Measurements from ENCODE around the gene IL27RA. TPM values are rescaled to one million over a fixed set of nuclear protein-coding genes. Genes with fewer than 3 reads are reported as not detected.
A peak's percentile ranks its signal among the peaks of the same experiment; 100 is the strongest.

The IL27RA gene
- total and polyA plus RNA-seq, 8 donors: 1.1 to 11.1 (median 2.5) TPM; not detected in 2

DNA sequence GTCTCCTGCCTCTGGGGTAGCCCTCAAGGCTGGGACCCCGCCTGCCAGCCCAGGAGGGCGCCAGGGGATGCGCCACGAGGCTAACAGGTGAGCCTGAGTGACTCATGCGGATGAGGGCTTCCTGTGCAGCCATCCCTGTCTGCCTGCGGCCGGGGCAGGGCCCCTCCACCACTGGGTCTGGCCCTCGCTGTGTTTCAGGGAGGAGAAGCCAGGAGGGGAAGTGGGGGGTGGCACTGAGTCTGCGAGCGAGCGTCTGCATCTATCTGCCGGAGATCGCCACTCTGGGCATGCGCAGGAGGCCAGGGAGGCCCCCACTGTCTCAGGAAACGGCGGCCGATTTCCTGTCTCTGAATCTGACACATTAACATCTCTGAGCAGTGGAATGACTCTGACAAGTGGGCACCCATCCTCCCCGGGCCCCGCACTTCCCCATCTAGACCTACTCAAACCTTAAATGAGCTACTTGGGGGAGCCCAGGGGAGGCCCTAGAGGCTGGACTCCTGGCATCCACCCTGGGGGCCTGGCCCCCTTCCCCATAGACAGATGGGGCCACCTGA is 45.1 kb upstream of the IL27RA start:
- 29 to 75% (median 70%) methylated on average over 2 to 19 of the region's 19 CpGs for WGBS, 5 donors
- DNase-seq: peak; percentile 82 to 93
- no peak for TF ChIP-seq EP300 (IDR thresholded peaks at IDR 0.05)
- TF ChIP-seq POLR2AphosphoS5 (IDR thresholded peaks at IDR 0.05): peak in 1 of 3 donors; percentile 52
- Histone ChIP-seq H3K27ac (peak overlapping the region; percentile 77 to 92 (median 85)), H3K4me1 (peaks cover 15 to 36% (median 22%) of the 10 kb centered on the region in 4 donors), H3K4me3 (no peak overlapping the region), H3K9me3 (no peaks in the 10 kb centered on the region), H3K36me3 (peaks cover 4 to 60% (median 54%) of the 10 kb centered on the region in 4 donors), H3K27me3 (no peaks in the 10 kb centered on the region)
- intact Hi-C loops (cut with DNase I; ENCODE audit: low total_unique reads): no loop called here

GRCh38 chr19:13987101-13987890 is 44.3 kb upstream of the IL27RA start:
- H3K4me1 ChIP-seq: peaks cover 15 to 36% (median 22%) of the 10 kb centered on the region in 4 donors
- intact Hi-C loops (cut with DNase I; ENCODE audit: low total_unique reads): no loop called here
- no peaks in the 10 kb centered on the region for H3K9me3 ChIP-seq
- WGBS, 5 donors: 59 to 66% (median 62%) methylated on average over 17 of the region's 17 CpGs
- H3K36me3 ChIP-seq: peaks cover 2 to 59% (median 54%) of the 10 kb centered on the region in 4 donors
- peak overlapping the region; percentile 77 to 92 (median 85) for H3K27ac ChIP-seq
- H3K27me3 ChIP-seq: no peaks in the 10 kb centered on the region
- DNase-seq: peak in 1 of 2 donors; percentile 45
- no peak overlapping the region for H3K4me3 ChIP-seq
- no peak for TF ChIP-seq POLR2AphosphoS5 (IDR thresholded peaks at IDR 0.05)
- TF ChIP-seq EP300 (IDR thresholded peaks at IDR 0.05): no peak
- TF ChIP-seq CTCF (IDR thresholded peaks at IDR 0.05): no peak
- no peak for TF ChIP-seq POLR2A (IDR thresholded peaks at IDR 0.05)

- peaks cover 15 to 36% (median 22%) of the 10 kb centered on the region in 4 donors for H3K4me1 ChIP-seq
These were observed 42.1 kb upstream of the IL27RA start for GRCh38 chr19:13989487-13989886.

GRCh38 chr19:13990085-13990484 is 41.5 kb upstream of the IL27RA start:
- Histone ChIP-seq H3K4me1 (peaks cover 15 to 35% (median 22%) of the 10 kb centered on the region in 4 donors), H3K9me3 (no peaks in the 10 kb centered on the region), H3K36me3 (peaks cover 4 to 60% (median 55%) of the 10 kb centered on the region in 4 donors), H3K27ac (no peak overlapping the region), H3K4me3 (no peak overlapping the region), H3K27me3 (no peaks in the 10 kb centered on the region)
- DNase-seq: no peak
- intact Hi-C loops (cut with DNase I; ENCODE audit: low total_unique reads): no loop called here
- 88 to 96% (median 94%) methylated on average over 8 of the region's 8 CpGs for WGBS, 5 donors
- TF ChIP-seq POLR2AphosphoS5 (IDR thresholded peaks at IDR 0.05) (no peak), CTCF (IDR thresholded peaks at IDR 0.05) (no peak), EP300 (IDR thresholded peaks at IDR 0.05) (no peak), POLR2A (IDR thresholded peaks at IDR 0.05) (no peak)

More at GRCh38 chr19:13989487-13989886, 42.1 kb upstream of the IL27RA start:
- Histone ChIP-seq H3K4me3 (no peak overlapping the region), H3K36me3 (peaks cover 4 to 58% (median 55%) of the 10 kb centered on the region in 4 donors), H3K27me3 (no peaks in the 10 kb centered on the region), H3K27ac (no peak overlapping the region), H3K9me3 (no peaks in the 10 kb centered on the region)
- intact Hi-C loops (cut with DNase I; ENCODE audit: low total_unique reads): no loop called here
- no peak for TF ChIP-seq POLR2AphosphoS5 (IDR thresholded peaks at IDR 0.05)
- WGBS, 5 donors: 84 to 90% (median 89%) methylated on average over 7 of the region's 7 CpGs
- DNase-seq: no peak

DNA sequence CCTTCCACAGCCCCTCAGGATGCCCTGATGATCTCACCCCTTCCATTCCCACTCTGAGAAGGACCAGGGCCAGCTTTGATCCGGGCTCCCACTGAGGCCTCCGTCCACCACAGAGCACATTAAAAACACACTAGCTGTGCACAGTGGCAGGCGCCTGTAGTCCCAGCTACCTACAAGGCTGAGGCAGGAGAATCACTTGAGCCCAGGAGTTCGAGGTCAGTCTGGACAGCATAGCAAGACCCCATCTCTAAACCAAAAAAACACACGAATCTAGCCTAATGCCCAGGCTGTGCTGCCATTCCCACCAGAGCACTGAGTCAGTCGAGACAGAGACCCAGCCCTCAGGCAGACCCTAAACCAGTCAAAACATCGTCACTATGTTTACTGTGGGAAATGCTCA is 39.5 kb upstream of the IL27RA start:
- Histone ChIP-seq H3K36me3 (peaks cover 8 to 70% (median 63%) of the 10 kb centered on the region in 4 donors), H3K27me3 (no peaks in the 10 kb centered on the region), H3K4me1 (peaks cover 8 to 16% (median 13%) of the 10 kb centered on the region in 4 donors), H3K9me3 (no peaks in the 10 kb centered on the region), H3K4me3 (no peak overlapping the region), H3K27ac (no peak overlapping the region)
- no peak for DNase-seq
- intact Hi-C loops (cut with DNase I; ENCODE audit: low total_unique reads): no loop called here
- 91 to 96% (median 94%) methylated on average over 3 to 7 of the region's 7 CpGs for WGBS, 5 donors
- TF ChIP-seq POLR2AphosphoS5 (IDR thresholded peaks at IDR 0.05) (no peak), EP300 (IDR thresholded peaks at IDR 0.05) (no peak), POLR2A (IDR thresholded peaks at IDR 0.05) (no peak), CTCF (IDR thresholded peaks at IDR 0.05) (no peak)

Data from stomach (tissue), 9 donors.